NCI-H82 treated with DMSO at 0.1 percent for 48 hours (cell line): ENCODE measurements around the gene INAFM2.
A peak's percentile ranks its signal among the peaks of the same experiment; 100 is the strongest.

Source experiments
- DNase-seq: peaks from one replicate; lab custom pipeline; 2025; ENCODE audit not compliant: unreplicated experiment; lab: John Stamatoyannopoulos, UW

Gene INAFM2

GRCh38 chr15:40323239-40323952, at the start of gene INAFM2:
INAFM2 (plus strand) TSS chr15:40323692; CDS start chr15:40324056, 364 bp downstream.
- DNase-seq: peak; percentile 93

- DNase-seq: peak; percentile 41
Measured at GRCh38 chr15:40274350-40275274, 48.9 kb upstream of the INAFM2 start.

DNA sequence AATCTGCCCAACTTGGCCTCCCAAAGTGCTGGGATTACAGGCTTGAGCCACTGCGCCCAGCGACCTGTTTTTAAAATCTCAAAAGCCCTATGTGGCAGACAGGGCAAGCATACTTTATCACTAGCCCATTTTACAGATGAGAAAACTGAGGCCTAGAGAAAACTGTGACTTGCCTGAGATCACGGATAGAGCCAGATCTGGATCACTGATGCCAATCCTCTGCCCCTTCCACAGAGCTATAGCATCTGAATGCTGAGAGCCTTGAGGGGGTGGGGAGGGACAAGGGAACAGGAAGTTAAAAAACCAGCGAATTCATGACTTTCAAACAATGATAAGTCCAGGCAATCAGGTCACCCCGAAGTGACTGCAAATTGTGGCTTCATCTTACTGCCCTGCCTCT, 48.0 kb upstream of the INAFM2 start:
- DNase-seq: no peak

DNA sequence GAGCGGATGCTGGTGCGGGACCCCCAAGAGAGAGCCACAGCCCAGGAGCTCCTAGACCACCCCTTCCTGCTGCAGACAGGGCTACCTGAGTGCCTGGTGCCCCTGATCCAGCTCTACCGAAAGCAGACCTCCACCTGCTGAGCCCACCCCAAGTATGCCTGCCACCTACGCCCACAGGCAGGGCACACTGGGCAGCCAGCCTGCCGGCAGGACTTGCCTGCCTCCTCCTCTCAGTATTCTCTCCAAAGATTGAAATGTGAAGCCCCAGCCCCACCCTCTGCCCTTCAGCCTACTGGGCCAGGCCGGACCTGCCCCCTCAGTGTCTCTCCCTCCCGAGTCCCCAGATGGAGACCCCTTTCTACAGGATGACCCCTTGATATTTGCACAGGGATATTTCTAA, 47.5 kb upstream of the INAFM2 start:
- DNase-seq: no peak

- DNase-seq: no peak
Measured at GRCh38 chr15:40276927-40277326, 46.6 kb upstream of the INAFM2 start.

GRCh38 chr15:40277471-40277870, 46.0 kb upstream of the INAFM2 start:
- DNase-seq: no peak

DNA sequence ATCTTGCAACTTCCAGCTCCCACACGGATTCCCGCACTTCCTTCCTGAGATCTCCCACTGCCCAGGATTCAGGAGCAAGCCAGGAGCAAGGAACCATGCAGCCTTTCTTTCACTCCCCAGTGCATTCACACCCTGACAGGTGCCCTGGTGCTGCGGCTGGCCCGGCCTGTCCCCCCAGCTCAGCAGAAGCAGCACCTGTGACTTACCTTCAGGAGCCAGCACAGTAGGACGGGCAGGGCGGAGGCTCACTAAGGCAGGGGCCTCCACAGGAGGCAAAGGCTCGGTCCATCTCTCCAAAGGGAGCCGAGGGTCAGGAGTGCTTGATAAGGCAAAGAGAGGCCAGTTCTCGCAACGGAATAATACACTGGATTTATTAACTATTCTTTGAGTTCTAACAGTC, 45.5 kb upstream of the INAFM2 start:
- no peak for DNase-seq

- DNase-seq: no peak
Measured at GRCh38 chr15:40279437-40280141, 43.9 kb upstream of the INAFM2 start.

DNA sequence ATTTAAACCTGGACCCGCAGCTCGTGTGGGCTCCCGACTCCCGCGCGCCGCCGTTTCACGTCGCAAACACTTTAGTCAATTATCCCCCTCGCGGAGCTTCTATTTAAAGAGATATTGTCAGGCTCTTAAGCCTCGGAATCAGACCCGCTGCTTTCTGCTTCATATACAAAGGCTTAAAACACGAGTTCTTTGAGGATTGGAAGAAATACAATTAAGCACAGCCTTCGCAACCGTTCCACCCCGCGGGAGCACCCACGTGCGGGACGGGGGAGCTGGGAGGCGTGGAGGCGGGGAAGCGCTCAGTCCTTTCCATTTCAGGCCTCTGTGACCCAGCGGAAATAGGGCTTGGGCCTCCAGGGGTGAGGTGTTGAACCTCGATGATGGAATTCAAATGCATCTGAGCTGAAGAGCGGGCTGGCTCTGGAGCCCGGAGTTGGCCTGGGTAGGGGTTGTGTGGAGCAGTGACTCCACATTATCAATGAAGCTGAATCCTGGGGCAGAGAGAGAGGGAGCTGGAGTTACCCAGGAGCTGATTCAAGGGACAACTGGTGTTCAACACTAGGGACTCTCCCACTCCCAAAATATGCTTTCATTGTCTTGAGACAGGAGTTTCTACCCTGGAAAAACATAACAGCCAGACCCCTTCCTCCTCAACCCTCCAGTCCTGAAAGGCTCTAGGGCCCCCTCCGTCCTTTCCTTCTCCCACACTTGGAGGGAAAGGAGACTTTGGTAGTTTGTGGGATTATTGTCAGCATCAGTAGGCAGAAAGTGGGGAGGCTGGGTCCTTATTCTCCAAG, 43.0 kb upstream of the INAFM2 start:
- DNase-seq: no peak

DNA sequence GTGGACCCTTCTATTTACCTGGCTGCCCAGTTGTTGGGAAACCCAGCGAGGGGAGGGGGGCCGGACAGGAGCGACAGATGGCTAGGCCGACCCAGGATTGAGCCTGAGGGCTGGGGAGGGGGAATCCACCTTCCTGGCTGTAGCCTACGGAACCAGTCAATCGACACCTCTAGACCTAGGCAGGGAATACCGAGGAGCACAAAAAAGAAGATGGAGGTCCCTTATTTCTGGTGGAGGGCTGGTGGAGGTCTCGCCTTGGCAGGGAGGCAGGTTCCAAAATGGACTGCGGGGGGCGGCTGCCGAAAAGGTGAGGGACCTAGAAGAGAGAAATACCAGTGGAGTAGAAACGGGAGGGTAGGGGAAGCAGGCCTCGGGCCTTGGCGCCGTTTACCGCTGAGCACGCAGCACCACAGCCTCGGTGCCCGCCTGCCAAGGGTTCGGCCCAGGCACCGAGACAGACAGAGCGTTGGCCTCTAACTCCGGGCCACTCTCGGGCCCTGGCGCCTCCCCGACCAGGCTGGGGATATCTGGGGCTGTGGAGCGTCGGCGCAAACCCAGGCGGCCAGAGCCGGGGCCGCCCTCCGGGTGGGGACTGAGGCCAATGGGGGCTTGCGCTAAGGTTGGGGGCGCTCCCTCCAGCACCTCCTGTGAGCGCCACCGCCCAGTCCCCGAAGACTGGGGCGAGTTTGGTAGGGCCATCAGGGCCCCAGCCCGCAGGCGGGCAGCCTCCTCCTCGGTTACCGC, 42.3 kb upstream of the INAFM2 start:
- DNase-seq: peak; percentile 32

GRCh38 chr15:40281801-40282146, 41.7 kb upstream of the INAFM2 start:
- no peak for DNase-seq

DNA sequence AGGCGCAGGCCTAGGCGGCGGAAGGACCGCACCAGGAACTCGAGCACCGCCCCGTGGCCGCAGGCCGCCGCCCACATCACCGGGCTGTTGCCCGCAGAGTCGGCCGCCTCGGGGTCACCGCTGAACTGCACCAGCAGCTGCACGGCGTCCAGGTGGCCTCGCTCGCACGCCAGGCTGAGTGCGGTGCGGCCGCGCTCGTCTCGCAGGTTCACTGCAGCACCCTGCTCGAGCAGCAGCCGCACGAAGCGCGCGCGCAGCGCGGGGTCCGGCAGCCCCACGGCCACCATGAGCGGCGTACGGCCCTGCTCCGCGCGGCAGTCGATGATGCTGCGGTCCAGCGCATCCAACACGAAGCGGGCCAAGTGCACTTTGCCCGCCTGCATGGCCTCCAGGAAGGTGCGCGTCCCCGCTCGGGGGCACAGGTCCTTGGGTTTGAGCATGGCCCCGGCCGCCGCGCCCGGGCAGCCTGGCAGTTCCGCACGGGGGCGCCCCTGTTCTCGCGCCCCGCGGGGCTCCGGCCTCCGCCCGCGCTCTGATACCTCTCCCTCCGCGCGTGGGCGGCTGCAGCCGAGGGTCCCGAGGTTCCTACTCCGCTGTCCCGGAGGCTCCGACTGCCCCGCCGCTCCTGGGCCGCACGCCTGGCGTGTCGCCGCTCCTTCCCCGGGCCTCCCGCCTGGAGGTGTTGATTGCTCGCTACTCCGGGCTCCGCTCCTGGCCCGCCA, 41.2 kb upstream of the INAFM2 start:
- no peak for DNase-seq

DNA sequence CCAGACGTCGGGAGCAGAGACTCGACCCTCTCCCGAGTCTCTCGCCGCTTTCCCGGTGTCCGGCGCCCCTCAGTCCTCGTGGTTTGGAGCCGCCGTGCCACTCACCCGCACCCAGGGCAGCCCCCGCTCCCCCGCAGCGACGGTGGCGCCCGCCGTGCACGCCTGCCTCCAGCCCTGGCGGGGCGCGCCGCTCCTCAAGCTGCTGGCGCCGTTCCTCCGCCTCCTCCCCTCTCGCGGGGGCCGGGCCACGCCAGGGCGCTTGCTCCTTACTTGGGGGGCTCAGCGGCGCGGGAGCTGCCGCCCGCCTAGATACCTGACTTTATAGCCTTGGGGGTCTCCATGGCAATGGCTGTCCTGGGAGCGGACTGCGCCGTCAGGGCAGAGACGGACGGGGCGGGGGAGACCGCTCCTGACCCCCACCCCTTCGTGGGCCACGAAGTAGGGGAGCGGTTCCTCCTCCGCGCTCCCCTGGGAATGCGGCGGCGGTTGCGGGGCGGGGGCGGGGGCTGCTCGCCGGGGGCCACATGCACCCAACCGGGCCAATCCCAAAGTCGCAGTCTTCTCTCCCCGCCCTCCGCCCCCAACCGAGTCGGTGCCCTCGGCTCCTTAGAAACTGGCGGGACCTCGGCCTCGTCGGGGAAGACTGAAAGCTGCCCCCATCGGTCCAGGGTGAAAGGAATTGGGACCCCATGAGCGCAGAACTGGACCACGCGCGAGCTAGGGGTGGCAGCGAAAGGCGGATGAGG, 40.5 kb upstream of the INAFM2 start, which contains the start of gene ANKRD63:
ANKRD63 (minus strand) TSS at position 196 of the 746 bp plus-strand sequence. CDS start 478 bp downstream, outside the sequence.
- no peak for DNase-seq

- no peak for DNase-seq
Measured at GRCh38 chr15:40283615-40284300, 39.7 kb upstream of the INAFM2 start.

DNA sequence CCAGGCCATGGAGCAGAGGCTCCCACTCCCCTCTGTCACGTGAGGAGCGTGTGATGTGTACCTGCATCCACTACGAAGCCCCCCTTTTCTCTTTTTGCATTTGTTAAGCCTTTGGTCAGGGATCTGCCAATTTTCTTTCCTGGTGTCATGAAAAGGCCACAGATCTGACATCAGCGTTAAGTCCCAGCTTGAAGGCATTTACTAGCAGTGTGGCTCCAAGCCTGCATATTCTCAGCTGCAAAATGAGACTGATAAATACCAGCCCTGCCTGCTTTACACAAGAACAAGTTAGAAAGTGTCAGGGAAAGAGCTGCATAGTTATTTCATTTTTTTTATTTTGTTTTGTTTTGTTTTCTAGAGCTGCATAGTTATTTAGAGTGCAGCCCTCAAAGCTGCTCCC, 38.3 kb upstream of the INAFM2 start:
- DNase-seq: no peak

GRCh38 chr15:40285554-40286011, 37.9 kb upstream of the INAFM2 start:
- DNase-seq: no peak

GRCh38 chr15:40286061-40286532, 37.4 kb upstream of the INAFM2 start:
- DNase-seq: no peak

GRCh38 chr15:40286794-40287193, 36.7 kb upstream of the INAFM2 start:
- no peak for DNase-seq
